Activated CD4-positive, alpha-beta T cell treated with anti-CD3 and anti-CD28 coated beads, Interleukin-2, Interleukin-4, amounts not matched to agents 100 ng/mL and 50 ng/mL, durations not matched to agents 16 hours and 8 hours (primary cell): ENCODE results near the gene KDM4B.

Source experiments
- DNase-seq: peaks from one replicate; pipeline ENCODE4 v3.0.0-alpha.2; 2020; ENCODE audit warnings: low spot score

Gene KDM4B

DNA sequence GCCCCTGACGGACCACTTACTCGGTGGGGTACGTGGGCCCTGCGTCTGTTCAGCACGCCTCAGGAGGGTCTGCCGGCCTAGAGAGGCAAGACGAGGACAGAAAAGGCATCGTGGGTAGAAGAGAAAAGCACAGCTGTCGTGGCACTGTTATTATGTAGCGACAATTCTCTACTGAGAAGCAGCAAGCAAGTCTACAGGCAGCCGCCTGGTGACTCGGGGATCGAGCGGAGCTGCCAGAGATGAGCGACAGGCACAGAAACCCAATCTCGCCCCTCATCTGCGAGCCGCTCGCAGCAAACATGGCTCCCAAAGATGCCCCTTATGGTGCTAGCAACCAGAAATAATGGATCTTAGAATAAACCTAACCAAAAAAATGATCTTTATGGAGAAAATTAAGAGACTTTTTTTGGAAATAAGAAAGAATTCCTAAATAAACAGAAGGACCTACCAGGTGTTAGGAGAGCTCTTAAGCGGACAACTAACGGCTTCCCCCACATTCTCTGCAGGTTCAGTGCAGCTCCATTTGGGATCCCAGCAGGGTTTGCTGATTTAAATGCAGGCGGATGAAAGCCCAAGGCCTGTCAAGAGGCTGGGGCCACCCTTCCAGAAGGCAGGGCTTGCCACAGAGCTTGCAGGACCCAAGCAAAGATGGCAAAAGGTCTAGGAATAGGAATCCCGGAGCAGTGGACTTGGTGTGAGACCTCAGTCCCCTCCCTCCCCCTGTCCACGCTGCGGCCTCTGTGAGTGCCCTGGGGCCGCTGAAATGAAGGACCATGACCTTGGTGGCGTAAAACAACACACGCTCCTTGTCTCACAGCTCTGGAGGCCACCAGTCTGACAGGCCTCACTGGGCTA, 152.6 kb downstream of the KDM4B start:
- DNase-seq = no peak

DNA sequence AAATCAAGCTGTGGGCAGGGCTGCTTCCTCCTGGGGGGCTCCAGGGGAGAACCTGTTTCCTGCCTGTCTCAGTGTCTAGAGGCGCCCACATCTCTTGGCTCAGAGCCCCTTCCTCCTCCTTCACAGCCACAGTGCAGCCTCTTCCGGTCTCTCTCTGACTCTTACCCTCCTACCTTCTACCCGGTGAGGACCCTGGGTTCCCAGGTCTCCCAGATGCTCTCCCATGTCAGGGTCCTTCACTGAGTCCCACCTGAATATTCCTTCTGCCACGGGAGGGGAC, 153.1 kb downstream of the KDM4B start:
- no peak for DNase-seq

DNA sequence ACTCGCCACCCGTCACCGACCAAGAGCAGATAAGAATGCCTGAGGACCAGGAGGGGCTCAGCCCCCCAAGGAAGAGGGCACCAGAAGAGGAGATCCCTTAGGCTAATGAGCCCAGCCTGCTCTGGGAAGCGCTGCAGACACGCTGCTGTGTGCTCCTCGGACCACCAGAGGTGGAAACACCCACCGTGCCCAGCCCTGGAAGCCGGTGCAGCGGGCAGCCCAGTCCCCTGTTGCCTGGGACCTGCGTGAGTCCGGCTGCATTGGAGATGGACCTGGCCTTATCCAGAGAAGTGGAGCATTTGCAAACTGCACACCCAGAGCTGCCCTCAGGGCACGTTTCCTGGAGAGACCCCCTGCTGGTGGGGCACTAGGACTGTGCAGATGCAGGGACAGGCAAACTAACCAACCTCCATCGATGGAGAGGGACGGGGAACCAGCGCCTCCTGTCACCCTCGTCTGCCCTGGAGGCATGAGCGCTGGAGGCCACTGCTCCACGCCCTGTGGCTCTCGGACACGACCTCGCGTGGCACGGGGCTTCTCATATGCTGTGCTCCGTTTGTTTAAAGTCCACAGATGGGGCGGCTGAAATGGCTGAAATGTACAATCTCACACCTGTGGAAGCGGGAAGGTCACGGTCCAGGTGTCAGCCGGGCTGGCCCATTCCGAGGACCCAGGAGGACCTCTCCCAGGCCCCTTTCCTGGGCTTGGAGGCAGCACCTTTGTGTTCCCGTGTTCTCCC, 153.9 kb downstream of the KDM4B start:
- no peak for DNase-seq

DNA sequence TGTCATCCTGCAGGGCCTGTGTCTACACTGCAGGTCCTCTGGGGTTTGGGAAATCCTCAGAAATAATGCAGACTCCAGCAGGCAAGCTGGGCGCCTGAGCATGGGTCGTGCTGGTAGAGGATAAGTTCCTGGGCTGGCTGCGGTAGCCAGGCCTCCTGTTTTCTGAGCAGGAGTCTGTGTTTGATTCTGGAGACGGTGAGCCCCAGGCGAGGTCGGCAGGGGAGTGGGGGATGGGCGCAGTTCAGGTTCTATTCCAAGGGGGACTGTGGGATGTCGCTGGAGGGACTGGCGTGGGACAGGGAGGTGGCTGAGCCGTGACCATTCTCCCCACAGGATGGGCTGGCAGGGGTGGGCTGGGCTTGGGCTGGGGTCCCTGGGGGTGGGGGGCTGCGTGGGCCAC, 154.7 kb downstream of the KDM4B start:
- DNase-seq = no peak

DNA sequence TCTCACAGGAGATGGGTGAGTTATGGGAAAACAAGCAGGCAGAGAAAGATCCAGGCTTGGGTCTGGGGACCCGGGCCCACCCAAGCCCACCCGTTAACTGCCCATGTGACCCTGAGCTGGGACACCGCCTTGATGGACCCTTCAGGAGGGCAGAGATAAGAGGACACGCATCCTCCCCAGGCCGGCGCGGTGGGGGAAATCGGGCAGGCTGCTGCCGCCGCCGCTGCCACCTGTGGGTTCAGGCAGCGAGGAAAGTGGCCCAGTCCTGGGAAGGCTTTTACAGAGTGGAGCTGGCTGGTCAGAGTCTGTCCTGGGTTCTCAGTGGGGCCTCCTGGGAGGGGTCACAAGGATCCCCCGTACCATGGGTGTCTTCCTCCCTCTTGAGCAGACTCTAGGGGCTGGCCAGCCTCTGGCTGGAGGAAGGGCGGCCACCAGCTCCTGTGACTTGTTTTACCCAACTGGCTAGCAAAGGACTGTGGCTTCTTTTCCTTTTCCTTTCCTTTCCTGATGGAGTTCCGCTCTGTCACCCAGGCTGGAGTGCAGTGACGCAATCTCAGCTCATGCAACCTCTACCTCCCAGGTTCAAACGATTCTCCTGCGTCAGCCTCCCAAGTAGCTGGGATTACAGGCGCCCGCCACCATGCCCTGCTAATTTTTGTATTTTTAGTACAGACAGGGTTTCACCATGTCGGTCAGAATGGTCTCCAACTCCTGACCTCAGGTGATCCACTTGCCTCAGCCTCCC, 155.4 kb downstream of the KDM4B start:
- no peak for DNase-seq

DNA sequence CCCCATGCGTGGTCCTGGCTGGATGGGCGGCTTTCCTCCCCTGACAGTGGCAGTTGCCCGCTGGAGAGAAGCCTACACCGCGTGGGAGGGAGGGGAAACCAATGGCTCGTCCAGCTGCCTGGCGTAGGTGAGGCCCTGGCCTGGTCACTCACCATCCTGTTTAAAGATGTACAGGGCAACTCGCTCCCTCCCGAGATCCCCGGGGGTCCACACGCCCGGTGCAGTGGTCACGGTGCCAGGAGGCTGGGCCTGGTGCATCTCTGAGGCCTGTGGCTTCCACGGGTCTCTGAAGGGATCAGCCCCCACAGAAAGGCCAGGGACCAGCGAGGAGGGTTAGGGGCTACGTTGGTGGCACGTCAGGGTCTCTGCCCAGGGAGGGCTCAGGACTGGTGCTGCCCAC, 156.5 kb downstream of the KDM4B start:
- no peak for DNase-seq

DNA sequence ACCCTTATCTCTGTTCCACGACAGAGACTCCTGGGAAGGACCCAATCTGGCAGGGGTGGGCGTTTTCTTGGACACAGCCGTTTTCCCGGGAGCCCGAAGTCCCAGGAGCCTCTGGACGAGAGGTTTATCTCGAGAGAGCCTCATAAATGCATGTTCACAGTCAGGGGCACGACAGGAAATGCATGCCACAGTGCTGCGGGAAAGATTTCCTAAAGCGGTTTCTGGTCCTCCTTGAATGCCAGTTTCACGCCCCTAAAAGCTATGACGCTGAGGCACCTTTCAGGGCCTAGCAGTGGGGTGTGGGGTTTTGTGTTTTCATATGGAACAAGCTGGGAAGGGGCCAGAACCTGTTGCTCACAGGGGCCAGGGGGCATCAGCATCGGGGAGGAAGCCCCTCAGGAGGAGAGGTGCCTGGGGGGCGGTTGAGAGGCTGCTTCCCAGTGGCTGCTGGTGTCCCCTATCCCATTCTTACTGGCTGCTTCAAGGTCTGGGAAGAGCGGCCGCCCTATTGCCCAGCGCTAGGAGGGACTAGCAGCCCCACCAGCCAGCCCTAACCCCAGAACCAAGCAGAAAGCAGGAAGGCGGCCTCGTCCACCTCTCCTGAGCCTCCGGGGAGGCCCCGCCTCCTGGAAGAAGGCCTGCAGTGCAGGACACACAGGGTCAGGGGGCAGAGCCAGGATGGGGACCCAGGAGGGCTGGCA, 157.0 kb downstream of the KDM4B start:
- no peak for DNase-seq

DNA sequence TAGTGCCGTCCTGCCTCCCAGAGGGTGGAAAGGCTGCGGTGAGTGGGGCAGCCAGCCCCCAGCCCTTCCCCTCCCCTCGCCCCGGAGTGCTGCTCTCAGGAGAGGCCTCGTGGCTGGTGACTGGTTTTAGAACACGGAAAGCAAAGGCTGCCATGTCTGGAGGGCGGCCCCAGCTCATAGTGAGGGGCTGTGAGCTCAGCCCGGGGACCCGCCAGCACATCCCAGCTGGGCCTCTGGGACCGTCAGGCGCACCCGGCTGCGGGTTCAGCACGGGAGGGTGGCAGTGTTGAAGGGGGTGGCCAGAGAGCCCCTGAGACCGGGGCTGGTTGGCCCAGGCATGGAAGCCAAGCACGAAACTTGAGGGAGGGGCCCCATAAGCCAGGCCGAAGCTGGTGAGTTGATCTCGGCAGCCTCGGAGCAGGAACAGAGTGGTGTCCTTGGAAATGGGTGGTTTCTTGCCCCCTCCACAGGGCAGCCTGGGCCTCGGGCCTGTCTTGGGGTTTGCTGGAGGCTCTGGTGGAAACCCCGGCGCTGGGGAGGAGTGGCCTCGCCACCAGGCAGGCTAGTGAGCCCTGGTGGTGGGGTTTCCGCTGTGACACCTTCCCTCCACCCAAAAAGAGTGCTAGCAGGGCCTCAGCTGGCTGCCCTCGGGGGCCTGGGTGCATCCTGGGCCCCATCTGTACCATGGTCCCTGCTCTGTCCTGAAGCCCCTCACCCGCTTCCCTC, 157.7 kb downstream of the KDM4B start:
- no peak for DNase-seq

DNA sequence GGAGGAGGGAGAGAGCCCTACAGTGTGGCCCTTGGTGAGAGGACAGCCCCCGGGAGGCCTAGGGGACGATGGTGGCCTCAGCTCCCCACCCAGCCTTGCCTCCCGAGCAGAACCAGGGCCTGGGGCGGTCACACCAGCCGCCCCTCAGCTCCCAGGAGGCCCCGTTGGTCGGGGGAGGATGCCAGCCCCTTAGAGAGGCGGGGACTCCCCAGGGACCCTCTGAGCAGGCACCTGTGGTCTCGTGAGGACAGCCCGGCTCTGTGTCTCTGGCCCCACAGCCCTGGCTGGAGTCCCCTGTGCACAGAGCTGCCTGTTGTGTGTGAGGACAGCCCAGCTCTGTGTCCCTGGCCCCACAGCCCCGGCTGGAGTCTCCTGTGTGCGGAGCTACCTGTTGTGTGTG, 158.8 kb downstream of the KDM4B start:
- DNase-seq = no peak

DNA sequence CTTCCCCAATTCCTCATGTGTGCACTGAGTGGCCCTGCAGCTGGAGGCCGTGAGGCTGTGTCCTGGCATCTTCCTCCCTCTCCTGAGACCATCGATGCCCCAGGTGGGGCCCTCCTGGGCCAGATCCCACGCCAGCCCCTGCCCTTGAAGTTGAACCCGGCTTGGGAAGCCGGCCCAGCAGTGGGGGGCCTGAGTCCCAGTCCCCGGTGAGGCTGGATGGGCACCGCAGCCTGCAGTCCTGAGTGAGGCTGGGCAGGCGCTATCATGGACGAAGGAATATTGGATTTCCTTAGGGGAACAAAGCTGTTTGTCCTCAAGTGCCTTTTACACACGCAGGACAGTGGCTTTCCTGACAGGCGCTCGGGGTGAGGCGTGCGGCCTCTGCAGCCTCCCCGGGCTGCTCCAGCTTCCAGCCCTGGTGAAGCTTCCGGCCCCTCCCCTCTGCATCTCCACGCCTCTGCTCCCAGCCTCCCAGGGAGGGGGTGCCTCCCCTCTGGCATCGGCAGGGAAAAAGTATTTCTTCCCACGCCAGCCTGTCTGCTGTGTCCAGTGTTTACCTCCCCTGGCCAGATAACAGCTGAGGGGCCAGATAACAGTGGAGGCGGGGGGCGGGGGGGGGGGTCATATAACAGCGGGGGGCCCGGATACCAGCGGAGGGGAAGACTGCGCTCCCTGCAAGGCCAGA, 159.5 kb downstream of the KDM4B start:
- DNase-seq = no peak

DNA sequence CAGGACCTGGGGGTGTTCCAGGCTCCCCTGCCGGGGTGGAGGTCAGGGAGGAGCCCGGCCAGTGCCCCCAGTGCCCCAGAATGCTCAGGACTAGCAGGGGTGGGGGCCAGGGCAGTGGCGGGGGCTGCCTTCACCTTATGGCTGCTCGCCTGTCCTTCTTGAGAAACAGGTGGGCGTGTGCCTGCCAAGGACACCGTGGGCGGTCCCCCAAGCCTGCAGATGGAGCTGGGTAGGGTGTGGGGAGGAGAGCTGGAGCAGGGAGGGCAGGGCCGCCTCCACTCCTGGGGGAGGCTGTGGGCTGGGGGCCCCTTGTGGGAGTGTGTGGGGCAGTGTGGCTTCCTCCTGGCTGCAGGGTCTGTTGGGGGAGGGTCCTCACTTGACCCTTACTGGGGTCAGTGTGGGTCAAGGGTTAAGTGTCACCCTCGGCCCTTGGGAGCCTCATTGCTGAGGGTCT, 160.1 kb downstream of the KDM4B start:
- DNase-seq = no peak

DNA sequence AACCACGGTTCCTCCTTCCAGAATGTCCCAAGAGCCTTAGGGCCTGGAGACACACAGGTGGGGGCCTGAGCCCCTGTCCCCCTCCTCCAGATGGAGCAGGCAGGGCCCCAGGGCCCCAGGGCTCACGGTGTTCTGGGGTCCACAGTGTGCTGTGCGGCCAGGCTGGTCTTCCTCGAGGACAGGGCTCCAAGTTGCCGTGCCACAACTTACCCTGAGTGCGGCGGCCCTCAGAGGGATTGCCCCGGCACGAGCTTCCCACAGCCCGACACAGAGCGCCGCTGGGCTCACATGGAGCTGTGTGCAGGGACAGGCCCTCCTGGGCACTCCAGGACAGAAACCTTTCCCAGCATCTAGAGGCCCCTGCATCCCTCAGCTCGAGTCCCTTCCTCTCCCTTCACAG, 160.8 kb downstream of the KDM4B start:
- no peak for DNase-seq

DNA sequence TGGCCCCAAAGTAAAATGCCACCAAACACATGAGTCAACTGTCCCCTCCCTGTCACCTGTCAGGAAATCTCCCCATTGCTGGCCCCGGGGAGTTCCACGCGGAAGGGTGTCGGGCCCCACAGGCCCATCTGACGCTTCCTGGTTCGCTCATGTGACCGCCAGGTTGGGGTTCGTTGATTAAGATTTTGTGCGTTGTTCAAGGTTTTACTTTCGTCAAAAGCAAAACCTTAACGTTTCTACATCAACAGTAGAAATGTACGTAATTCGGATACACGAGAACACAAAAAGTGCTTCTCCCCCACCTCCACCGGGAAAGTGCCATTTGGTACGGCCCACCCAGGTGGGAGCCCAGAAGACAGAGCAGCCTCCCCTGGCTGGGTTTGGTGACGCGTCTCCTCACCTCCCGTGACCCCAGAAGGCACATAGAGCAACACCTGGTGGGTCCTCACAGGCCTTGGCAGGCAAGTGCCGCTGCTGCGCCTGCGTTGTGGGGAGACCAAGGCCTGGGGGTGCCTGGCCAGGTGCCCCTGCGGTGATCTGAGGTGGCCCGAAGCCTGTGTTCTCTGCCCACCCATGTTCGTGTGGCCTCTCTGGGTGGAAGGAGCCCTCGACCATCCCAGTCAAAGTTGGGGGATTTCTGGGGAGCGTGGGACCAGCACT, 161.6 kb downstream of the KDM4B start:
- no peak for DNase-seq

DNA sequence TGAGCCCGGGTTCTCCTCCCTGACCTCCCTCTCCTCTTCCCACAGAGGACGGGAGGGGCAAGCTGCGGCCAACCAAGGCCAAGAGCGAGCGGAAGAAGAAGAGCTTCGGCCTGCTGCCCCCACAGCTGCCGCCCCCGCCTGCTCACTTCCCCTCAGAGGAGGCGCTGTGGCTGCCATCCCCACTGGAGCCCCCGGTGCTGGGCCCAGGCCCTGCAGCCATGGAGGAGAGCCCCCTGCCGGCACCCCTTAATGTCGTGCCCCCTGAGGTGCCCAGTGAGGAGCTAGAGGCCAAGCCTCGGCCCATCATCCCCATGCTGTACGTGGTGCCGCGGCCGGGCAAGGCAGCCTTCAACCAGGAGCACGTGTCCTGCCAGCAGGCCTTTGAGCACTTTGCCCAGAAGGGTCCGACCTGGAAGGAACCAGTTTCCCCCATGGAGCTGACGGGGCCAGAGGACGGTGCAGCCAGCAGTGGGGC, 162.2 kb downstream of the KDM4B start:
- no peak for DNase-seq

DNA sequence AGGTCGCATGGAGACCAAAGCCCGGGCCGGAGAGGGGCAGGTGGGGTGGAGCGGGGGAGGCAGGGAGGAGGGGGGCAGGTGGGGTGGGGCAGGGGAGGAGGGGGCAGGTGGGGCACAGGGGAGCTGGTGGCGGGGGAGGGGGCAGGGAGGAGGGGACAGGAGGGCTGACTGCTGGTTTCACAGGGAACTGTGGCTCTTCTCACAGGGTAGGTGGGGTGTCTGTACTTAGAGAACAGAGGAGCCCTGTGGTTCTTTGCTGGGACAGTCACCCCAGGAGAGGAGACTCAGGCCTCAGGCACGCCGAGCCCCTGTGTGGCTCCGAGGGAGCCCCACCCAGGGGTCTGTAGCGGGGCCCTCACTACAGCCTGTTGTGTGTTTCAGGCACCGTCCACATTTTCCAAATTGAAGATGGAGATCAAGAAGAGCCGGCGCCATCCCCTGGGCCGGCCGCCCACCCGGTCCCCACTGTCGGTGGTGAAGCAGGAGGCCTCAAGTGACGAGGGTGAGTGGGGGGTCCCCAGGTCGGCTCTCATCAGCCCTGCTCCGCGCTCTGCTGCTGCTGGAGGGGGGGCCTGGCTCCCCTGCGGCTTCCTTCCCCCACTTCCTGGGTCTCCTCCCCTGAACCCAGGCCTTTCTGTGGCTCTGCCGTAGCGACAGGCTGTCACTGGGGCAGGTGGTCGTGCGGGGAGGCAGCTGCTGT, 162.7 kb downstream of the KDM4B start:
- DNase-seq = no peak

DNA sequence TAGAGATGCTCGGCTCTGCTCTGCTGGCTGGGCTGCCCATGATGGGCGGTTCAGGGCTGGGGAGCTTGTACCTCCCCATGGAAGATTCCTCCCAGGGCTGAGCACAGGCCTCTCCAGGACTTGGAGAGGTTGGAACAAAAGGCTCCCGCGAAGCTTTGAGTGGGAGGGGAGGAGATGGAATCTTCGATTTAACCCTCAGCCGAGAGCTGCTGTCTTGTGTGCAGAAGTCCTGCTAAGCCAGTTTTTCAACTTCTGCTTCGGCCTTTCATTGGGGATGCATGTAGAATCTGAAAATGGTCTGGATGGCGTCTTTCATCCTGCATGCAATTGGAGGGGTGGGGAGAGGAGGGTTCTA, 163.3 kb downstream of the KDM4B start:
- DNase-seq = no peak

DNA sequence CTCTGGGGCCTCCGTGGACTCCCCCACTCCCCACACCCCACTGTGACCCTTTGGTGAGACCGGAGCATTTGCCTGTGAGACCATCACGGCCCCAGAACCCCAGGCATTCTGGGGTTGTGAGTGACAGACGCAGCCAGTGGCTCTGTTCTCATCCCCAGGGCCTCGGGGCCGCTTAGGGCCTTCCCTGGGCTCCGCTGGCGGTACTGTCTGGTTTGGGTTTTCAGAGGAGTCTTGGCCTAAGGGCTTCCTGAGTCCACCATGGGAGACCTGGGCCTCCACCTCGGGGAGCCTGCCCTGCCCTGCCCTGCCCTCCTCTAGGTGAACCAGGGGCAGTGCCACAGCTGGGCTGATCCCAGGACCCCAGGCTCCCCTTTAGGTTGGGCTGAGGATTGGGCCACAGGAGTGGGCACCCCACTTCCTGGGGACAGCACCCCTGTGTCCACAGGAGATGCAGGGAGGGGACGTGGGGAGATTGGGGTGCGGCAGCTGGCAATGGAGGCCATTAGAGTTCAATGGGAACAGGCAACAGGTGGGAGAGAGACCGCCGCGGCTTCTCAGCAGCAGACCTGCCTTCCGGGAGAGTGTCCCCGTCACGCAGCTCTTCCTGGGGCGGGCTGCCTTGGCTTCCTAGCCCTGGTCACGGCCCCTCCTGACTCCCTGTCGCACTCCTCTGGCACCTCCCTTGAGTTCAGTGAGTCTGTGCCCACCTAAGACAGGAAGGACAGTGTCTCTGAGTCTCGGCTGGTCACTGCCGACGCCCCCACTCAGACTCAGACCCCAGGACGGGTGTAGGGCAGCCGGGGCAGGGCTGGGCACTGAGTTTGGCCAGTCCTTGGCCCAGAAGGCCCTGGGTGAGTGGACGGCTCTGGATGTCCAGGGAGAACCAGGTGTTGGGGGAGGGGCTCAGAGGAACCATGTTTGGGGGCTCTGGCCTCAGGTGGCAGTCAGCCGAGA, 164.1 kb downstream of the KDM4B start:
- no peak for DNase-seq

DNA sequence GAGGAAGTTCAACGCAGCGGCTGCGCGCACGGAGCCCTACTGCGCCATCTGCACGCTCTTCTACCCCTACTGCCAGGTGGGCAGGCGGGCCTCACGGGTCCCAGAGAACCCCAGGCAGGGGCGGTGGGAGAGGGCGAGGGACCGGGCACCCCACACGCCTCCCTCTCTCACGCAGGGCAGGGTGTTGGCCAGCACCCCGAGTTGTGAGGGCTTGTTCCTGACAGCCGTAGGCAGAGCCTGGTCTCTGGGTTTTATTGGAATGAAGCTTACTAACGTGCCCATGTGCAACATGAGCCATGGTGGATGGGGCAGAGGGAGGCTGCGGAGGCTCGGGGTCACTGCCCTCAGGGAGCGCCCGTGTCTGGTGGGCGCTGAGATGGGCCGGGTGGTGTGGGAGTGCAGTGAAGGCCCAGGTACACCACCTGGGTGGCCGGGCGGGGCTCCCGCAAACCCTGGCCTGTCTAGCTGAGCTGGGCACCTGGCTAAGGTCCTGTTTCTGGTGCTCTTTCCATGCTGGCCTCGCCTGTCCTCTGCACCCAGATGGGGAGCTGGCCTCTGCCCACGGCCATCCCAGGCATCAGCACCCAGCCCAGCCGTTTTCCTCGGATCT, 165.2 kb downstream of the KDM4B start:
- DNase-seq = no peak
